Stimulated activated CD4-positive, alpha-beta T cell treated with anti-CD3 and anti-CD28 coated beads, Interleukin-15, amount 100 ng/mL, for 1 hour (primary cell): Measurements from ENCODE around the gene SLC46A2.

Source experiments
- DNase-seq, 2 donors: peaks; one replicate each; pipeline ENCODE4 v3.0.0-alpha.2; 2020; ENCODE audit warnings: low read depth in 1 of 2, low spot score in 1 of 2

Gene SLC46A2

GRCh38 chr9:112831281-112831851 lies 59.3 kb downstream of the SLC46A2 start:
- DNase-seq, result no peak
